Measurements from ENCODE around the gene POLR3H.
A peak's percentile ranks its signal among the peaks of the same experiment; 100 is the strongest.
"Not testable (repeated sequence)": the region's sequence is repeated elsewhere in the genome, so short reads cannot be mapped to it uniquely, and the experiment has no call there.

Gene POLR3H

DNA sequence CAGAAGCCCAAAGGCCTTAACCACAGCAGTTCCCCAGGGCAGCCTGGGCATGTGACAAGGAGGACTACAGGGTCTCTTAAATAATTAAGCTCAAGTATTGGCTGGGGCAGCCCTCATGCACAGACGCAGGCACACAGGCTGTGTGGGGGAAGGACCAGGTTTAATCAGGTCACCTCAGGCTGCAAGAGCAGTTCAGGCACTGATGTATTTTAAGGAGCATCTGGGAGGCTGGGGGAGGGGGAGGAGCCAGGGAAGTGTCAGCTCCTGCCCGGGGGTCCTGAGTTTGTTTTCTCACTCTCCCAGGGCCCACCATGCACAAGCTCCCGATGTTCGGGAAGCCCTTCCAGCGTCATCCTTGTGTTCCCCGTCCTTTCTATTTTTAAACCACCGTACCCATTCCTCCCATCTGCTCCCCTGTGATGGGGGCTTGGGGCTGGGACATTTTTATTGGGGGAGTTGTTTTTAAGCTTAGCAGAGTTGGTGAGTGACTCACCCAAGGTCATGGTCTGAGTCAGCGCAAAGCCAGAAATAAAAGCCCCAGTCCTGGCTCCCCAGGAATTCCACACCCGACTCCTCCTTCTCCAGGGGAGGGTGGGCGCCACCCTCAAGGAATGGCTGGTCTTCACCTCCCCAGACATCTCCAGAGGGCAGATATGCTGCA, 18.9 kb upstream of the POLR3H start:
- no peak for DNase-seq

DNA sequence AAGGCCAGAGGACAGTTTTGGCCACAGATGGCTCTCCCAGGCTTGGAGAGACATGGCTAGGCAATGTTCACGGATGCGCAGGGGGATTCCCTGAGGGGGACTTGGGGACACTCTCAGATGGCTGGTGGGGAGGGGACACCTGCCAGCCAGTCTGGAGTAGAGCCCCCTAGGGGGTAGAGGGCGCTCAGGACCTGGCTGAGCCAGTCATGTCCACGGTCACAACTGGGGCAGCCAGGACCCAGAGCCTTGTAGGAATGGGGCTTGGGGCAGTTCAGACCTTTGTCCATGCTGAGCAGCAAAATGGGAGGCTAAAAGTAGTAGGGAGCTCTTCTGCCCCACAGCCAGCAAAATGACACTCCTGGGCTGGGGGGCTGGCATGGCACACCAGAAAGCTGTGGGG, 18.2 kb upstream of the POLR3H start:
- DNase-seq, result no peak

GRCh38 chr22:41561788-41562187, 17.5 kb upstream of the POLR3H start:
- DNase-seq, result no peak

- DNase-seq, result no peak
Measured at GRCh38 chr22:41561335-41561734, 17.1 kb upstream of the POLR3H start.

- DNase-seq, result no peak
Measured at GRCh38 chr22:41560095-41560471, 15.8 kb upstream of the POLR3H start.

DNA sequence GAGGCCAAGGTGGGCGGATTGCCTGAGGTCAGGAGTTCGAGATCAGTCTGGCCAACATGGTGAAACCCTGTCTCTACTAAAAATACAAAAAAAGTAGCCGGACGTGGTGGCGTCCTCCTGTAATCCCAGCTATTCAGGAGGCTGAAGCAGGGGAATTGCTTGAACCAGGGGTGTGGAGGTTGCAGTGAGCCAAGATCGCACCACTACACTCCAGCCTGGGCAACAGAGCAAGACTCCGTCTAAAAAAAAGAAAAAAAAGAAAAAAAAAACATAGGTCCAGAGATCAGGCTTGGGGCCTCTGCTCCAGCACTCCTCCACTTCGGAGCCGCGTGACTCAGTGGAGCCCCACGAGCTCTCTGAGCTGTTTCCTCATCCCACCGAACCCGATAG, 14.0 kb upstream of the POLR3H start:
- DNase-seq, result not testable (repeated sequence)

- peak in 1 of 2 donors; percentile 7 for DNase-seq
Measured at GRCh38 chr22:41557401-41558240, 13.4 kb upstream of the POLR3H start.

- no peak for DNase-seq
Measured at GRCh38 chr22:41556561-41556960, 12.3 kb upstream of the POLR3H start.

GRCh38 chr22:41555325-41555982, 11.2 kb upstream of the POLR3H start:
- DNase-seq, result no peak

DNA sequence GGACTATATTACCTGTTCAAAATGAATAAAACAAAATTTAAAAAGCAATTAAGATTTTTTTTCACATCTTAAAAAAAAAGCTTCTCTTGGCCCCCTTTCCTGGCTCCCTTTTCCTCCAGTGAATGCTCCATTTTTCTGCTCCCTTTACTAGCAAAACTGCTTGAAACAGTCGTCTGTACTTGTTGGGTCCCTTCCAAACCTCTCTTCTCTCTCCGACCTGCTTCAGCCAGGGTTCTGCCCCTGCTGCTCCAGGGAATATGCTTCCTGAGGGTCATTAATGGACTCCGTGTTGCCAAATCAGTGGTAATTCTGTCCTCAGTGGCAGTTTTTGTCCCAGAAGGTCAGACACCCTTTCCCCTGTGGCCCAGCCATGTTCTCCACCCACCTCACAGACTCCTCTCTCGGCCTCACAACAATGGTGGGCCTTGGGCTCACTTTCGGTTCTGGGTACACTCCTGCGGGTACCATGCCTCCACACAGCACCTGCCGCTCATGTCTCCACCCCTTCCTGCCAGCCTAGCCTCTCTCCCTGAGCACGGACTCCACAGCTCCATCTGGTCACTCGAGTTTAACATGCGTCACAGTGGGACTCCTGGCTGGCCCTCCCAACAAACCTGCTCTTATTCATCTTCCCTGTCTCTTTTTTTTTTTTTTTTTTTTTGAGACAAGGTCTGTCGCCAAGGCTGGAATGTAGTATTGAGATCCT, 7.8 kb upstream of the POLR3H start:
- DNase-seq, result no peak

GRCh38 chr22:41550952-41551491, 6.8 kb upstream of the POLR3H start:
- no peak for DNase-seq

GRCh38 chr22:41548830-41549211, 4.6 kb upstream of the POLR3H start:
- no peak for DNase-seq

DNA sequence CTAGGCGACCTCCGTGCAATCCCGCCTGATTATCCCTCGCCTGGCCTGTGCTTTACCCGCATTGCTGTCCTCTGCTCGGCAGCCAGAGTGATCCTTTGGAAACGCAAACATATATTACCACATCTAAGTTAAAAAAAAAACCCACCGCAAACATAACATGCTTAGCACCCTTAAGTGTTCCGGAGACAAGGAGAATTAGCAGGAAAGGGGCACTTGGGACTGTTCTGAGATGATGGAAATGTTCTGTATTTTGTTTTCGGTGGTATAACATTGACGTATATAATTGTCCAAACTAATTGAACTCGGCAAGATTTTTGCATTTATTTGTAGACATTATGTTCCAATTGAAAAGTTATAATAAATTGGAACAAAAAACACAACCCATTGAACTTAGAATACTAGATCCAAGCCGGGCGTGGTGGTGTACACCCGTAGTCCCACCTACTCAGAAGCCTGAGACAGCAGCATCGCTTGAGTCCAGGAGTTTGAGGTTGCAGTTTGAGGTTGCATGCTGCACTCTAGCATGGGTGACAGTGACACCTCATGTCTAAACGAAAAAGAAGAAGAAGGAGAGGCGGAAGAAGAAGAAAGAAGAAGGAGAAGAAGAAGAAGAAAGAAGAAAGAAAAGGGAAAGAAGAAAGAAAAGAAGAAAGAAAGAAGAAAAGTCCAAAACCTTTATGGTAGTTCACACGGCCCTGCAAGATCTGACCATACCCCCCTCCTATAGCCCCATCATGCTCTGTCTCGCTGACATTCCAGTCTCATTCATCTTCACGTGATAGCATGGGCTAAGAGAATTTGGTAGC, 604 bp upstream of the POLR3H start:
- no peak for DNase-seq

DNA sequence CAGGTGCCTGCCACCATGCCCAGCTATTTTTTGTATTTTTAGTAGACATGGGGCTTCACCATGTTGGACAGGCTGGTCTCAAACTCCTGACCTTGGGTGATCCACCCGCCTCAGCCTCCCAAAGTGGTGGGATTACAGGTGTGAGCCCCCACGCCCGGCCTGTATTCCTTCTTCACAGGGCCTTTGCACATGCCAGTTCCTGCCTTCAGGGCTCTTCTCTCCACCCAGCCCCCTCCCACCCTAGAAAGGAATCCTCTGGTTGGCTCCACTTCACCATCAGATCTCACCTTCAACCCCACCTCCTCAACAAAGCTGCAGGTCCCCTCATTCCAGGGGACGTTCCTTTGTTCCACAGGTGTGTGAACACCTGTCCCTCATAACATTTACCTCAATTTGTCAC, 2.0 kb downstream of the POLR3H start:
- DNase-seq, result no peak

DNA sequence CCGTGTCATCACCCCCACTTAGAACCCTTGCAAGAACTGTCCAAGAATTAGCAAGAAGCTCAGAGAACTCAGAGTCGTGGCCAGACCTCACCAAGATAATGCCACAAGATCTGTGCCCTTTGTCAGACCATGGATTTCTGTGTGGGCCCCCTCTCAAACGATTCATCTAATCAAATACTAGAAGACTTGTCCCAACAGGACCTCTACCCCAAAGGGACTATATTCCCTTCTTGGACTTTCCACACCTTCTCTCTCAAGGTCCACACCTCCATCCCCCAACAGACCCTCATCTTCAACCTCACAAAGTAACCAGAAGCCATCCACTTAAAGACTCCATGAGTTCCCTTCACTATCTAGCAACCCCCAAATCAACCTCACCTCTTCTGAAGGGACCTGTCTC, 2.8 kb downstream of the POLR3H start:
- DNase-seq, result no peak

DNA sequence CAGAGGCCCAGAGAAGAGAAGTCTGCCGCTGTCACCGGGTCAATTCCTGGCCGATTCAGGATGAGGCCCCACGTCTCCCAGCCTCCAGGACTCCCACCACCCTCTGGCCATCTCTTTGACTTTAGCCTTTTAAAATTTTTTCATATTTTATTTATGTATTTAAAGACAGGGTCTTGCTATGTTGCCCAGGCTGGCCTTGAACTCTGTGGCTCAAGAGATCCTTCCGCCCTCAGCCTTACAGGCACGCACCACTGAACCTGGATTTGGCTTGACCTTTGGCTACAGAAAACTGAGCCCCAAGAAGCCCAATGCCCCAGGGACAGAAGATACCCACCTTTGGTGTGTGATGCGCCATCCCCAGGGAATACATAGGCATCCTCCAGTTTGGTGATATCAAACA, 3.9 kb downstream of the POLR3H start:
- DNase-seq, result no peak

- DNase-seq, result no peak
Measured at GRCh38 chr22:41540006-41540315, 4.3 kb downstream of the POLR3H start.

DNA sequence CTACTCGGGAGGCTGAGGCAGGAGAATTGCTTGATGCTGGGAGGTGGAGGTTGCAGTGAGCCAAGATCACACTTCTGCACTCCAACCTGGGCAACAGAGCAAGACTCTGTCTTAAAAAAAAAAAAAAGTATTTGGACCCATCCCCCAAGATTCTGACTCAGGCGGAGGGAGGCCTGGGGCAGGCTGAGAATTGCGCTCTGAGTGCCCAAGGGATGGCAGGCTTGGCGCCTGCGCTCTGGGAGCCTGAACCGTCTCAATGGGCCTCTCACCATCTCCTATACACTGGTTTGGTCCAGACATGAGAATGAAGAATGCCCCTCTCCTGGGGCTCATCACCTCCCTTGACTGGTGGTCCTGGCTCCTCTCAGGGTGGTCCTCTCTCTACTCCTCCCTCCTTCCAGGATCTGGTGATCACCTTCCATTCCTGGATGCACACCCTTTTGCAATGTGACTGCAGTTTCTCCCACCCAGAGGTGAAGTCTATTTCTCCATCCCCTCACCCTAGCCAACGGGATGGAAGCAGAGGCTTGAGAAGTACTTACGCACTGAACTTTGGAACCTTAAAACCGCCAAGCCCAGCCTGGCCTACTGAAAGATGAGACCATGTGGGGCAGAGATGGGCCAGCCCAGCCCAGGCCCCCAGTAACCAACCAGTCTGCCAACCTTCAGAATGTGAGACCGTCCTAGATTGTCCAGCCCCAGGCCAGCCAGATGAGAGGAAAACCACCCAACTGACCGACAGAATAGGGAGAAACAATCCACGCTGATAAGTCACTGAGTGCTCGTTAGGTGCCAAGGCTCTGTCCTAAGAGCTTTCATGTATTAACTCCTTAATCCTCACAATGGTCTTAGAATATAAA, 4.9 kb downstream of the POLR3H start:
- DNase-seq, result no peak

GRCh38 chr22:41538583-41538982, 5.7 kb downstream of the POLR3H start:
- no peak for DNase-seq

DNA sequence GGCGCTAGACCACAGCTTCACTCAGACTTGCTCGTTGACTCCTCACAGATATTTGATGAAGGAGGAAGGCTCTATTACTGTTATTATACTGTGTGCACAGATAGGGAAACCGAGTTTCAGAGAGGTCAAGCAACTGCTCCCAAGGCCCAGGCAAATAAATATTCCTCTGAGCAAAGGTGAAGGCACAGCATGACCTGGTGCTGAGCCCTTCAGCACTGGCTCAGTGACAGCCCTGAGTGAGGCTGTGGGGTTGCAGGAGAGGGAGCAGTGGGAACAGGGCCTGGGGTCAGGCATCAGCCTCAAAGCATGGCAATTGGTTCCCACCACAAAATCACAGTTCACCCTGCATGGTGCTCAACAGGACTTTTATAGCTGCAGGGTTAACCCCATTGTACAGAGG, 7.1 kb downstream of the POLR3H start:
- no peak for DNase-seq

GRCh38 chr22:41535244-41535643, 9.0 kb downstream of the POLR3H start:
- DNase-seq, result no peak

DNA sequence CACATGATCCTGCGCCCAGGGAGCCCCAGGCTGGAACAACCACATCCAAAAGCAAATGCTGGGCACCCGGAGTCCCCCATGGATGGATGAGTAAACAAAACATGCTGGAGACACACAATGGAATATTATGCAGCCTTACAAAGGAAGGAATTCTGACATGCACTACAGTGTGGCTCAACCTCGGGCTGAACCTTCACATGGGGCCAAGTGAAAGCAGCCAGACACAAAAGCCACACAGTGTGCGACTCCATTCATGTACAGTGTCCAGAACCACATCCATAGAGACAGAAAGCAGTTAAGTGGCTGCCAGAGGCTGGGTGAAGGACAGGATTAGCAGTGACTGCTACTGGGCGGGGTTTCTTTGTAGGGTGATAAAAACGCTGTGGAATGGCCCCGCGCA, 10.1 kb downstream of the POLR3H start:
- DNase-seq, result no peak

Measured in stimulated activated CD4-positive, alpha-beta T cell treated with anti-CD3 and anti-CD28 coated beads, Interleukin-2, amount 100 ng/mL, for 48 hours (primary cell).